Measurements from ENCODE around the gene HECTD3. TPM values are rescaled to one million over a fixed set of nuclear protein-coding genes. Genes with fewer than 3 reads are reported as not detected.
A peak's percentile ranks its signal among the peaks of the same experiment; 100 is the strongest.

The HECTD3 gene
- total and polyA plus RNA-seq, 9 of the 15 experiments (the other 6 are each of a cell fraction or from before 2014, with no cell fraction given) = 6.3 to 50.8 (median 18.9) TPM

DNA sequence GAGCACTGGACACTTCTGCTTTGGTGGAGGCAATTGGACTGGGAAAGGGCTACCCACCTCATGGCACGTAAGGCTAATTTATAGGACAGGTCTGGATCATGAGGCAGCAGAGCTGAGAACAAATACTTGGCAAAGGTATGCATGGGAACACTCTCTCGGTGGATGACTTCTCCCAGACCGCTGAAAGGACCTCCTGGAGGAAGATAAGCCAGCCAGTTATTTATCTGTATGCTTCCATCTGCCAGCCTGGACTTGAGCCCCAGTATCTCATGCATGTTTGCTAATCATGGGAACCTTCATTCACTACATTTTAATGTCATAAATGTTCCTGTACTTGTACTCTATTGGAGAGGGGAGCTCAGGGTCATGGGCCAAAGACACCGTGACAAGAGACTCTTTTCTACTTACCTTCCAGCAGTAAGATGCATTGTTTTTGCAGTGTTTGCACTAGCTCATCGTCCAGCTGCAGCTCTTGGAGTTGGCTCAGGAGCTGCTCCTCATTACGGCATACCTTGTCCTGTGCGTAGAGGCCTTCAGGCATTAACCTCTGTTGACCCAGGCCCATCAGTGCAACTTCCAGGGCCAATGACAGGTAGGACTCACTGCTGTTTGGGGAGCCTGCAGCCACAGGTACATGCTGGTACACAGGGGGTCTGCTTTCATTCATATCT is 24.6 kb upstream of the HECTD3 start (continued):
- TF ChIP-seq MTA3 (IDR thresholded peaks at IDR 0.05; ENCODE audit: borderline replicate concordance) (peak; percentile 82), KDM1A (IDR thresholded peaks at IDR 0.05) (peak; percentile 59 to 73), ZNF589 (CRISPR knock-in tag; IDR thresholded peaks at IDR 0.05; ENCODE audit: low read depth) (peak; percentile 68; the same call in 1 of the 2 replicates), TAF1 (IDR thresholded peaks at IDR 0.05; ENCODE audit: control insufficient read depth, extremely low read depth, insufficient read depth, low read length, severe bottlenecking) (no peak), MYC (IDR thresholded peaks at IDR 0.05; ENCODE audit: low read depth, low read length) (peak; percentile 52; the same call in 1 of the 2 replicates), MYC (CRISPR knock-in tag; IDR thresholded peaks at IDR 0.05; ENCODE audit: borderline replicate concordance, low read depth) (no peak), CREB1 (IDR thresholded peaks at IDR 0.05) (no peak; the same call in 1 of the 2 replicates), CREB1 (CRISPR knock-in tag; IDR thresholded peaks at IDR 0.05) (no peak), DIDO1 (tag; IDR thresholded peaks at IDR 0.05; ENCODE audit: low read depth) (no peak), TEAD4 (IDR thresholded peaks at IDR 0.05; ENCODE audit: low read length) (peak; percentile 98), TEAD4 (CRISPR knock-in tag; IDR thresholded peaks at IDR 0.05; ENCODE audit: borderline replicate concordance) (no peak), ZNF780A (CRISPR knock-in tag; IDR thresholded peaks at IDR 0.05) (no peak), SP2 (IDR thresholded peaks at IDR 0.05; ENCODE audit: extremely low read depth, low read depth, low read length, poor library complexity, severe bottlenecking) (no peak), ZBTB17 (CRISPR knock-in tag; IDR thresholded peaks at IDR 0.05) (0 out of 2 replicates have a peak, but pooled peaks have one; percentile 31), ZNF263 (CRISPR knock-in tag; IDR thresholded peaks at IDR 0.05; ENCODE audit: borderline replicate concordance) (peak; percentile 83; the same call in 1 of the 2 replicates), STAT5A (IDR thresholded peaks at IDR 0.05; ENCODE audit: borderline replicate concordance, low read length) (peak; percentile 78; the same call in 1 of the 2 replicates), ZBTB8A (IDR thresholded peaks at IDR 0.05; ENCODE audit: partially characterized antibody) (no peak), HDAC6 (IDR thresholded peaks at IDR 0.05; ENCODE audit: low read depth, low read length) (no peak), ZNF583 (CRISPR knock-in tag; IDR thresholded peaks at IDR 0.05) (peak; percentile 46; the same call in 1 of the 2 replicates), MBD2 (IDR thresholded peaks at IDR 0.05; ENCODE audit: borderline replicate concordance, low read depth) (peak; percentile 74)
- TF ChIP-seq, protein P1, sequence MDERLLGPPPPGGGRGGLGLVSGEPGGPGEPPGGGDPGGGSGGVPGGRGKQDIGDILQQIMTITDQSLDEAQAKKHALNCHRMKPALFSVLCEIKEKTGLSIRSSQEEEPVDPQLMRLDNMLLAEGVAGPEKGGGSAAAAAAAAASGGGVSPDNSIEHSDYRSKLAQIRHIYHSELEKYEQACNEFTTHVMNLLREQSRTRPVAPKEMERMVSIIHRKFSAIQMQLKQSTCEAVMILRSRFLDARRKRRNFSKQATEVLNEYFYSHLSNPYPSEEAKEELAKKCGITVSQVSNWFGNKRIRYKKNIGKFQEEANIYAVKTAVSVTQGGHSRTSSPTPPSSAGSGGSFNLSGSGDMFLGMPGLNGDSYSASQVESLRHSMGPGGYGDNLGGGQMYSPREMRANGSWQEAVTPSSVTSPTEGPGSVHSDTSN (CRISPR knock-in tag; IDR thresholded peaks at IDR 0.05; ENCODE audit: low read depth) = no peak
- TF ChIP-seq, protein P1 (tag; conservative IDR thresholded peaks at IDR 0.05; ENCODE audit: low read depth) = peak; percentile 50; the same call in 1 of the 2 replicates
- TF ChIP-seq, protein P2, sequence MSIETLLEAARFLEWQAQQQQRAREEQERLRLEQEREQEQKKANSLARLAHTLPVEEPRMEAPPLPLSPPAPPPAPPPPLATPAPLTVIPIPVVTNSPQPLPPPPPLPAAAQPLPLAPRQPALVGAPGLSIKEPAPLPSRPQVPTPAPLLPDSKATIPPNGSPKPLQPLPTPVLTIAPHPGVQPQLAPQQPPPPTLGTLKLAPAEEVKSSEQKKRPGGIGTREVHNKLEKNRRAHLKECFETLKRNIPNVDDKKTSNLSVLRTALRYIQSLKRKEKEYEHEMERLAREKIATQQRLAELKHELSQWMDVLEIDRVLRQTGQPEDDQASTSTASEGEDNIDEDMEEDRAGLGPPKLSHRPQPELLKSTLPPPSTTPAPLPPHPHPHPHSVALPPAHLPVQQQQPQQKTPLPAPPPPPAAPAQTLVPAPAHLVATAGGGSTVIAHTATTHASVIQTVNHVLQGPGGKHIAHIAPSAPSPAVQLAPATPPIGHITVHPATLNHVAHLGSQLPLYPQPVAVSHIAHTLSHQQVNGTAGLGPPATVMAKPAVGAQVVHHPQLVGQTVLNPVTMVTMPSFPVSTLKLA (conservative IDR thresholded peaks at IDR 0.05) = peak in 1 of 2 experiments; percentile 47; a peak in 1 of 4 replicates
- TF ChIP-seq, protein P3, sequence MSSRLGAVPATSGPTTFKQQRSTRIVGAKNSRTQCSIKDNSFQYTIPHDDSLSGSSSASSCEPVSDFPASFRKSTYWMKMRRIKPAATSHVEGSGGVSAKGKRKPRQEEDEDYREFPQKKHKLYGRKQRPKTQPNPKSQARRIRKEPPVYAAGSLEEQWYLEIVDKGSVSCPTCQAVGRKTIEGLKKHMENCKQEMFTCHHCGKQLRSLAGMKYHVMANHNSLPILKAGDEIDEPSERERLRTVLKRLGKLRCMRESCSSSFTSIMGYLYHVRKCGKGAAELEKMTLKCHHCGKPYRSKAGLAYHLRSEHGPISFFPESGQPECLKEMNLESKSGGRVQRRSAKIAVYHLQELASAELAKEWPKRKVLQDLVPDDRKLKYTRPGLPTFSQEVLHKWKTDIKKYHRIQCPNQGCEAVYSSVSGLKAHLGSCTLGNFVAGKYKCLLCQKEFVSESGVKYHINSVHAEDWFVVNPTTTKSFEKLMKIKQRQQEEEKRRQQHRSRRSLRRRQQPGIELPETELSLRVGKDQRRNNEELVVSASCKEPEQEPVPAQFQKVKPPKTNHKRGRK (tag; IDR thresholded peaks at IDR 0.05) = no peak
